ENCODE results near the gene TNP2. TPM values are rescaled to one million over a fixed set of nuclear protein-coding genes. Genes with fewer than 3 reads are reported as not detected.
"Not testable (repeated sequence)": the region's sequence is repeated elsewhere in the genome, so short reads cannot be mapped to it uniquely, and the experiment has no call there.

Gene TNP2
- total RNA-seq, 1 donor from 2014 or later = not detected

- intact Hi-C loops (cut with DNase I) = no loop called here
- DNase-seq (ENCODE audit: low spot score) = no peak
- peak; percentile 49 for ATAC-seq
These were observed 36.0 kb downstream of the TNP2 start for GRCh38 chr16:11232852-11233726.

- ATAC-seq (no peak), DNase-seq (ENCODE audit: low spot score) (no peak)
- intact Hi-C loops (cut with DNase I) = no loop called here
These were observed 36.7 kb downstream of the TNP2 start for GRCh38 chr16:11232302-11232851.

- intact Hi-C loops (cut with DNase I) = no loop called here
- ATAC-seq (no peak), DNase-seq (ENCODE audit: low spot score) (no peak)
These were observed 37.7 kb downstream of the TNP2 start for GRCh38 chr16:11231367-11231970.

GRCh38 chr16:11229906-11230305 is 39.2 kb downstream of the TNP2 start:
- ATAC-seq = no peak
- no peak for DNase-seq (ENCODE audit: low spot score)
- intact Hi-C loops (cut with DNase I) = loop anchor here (10.0 kb wide), 1 partner anchor 85 kb away; no protein-coding TSS in a partner anchor

- intact Hi-C loops (cut with DNase I) = loop anchor here (10.0 kb wide), 1 partner anchor 85 kb away; no protein-coding TSS in a partner anchor
- ATAC-seq (no peak), DNase-seq (ENCODE audit: low spot score) (no peak)
These were observed 39.7 kb downstream of the TNP2 start for GRCh38 chr16:11229432-11229831.

GRCh38 chr16:11225677-11226549 is 43.2 kb downstream of the TNP2 start:
- no peak for DNase-seq (ENCODE audit: low spot score)
- ATAC-seq = no peak
- intact Hi-C loops (cut with DNase I) = loop anchor here (10.0 kb wide), 1 partner anchor 81 kb away; no protein-coding TSS in a partner anchor

- intact Hi-C loops (cut with DNase I) = loop anchor here (10.0 kb wide), 1 partner anchor 80 kb away; no protein-coding TSS in a partner anchor
- DNase-seq (ENCODE audit: low spot score) = no peak
- peak; percentile 36 for ATAC-seq
These were observed 44.0 kb downstream of the TNP2 start for GRCh38 chr16:11224894-11225676.

- intact Hi-C loops (cut with DNase I) = loop anchor here (10.0 kb wide), 1 partner anchor 79 kb away; no protein-coding TSS in a partner anchor
- DNase-seq (ENCODE audit: low spot score) = no peak
- peak; percentile 94 for ATAC-seq
These were observed 44.8 kb downstream of the TNP2 start for GRCh38 chr16:11224096-11224893.

- ATAC-seq; DNase-seq (ENCODE audit: low spot score): not testable (repeated sequence)
- intact Hi-C loops (cut with DNase I) = loop anchor here (10.0 kb wide), 1 partner anchor 76 kb away; no protein-coding TSS in a partner anchor
These were observed 48.6 kb downstream of the TNP2 start for GRCh38 chr16:11220507-11220906.

GRCh38 chr16:11219178-11219577 is 49.9 kb downstream of the TNP2 start:
- intact Hi-C loops (cut with DNase I) = no loop called here
- no peak for DNase-seq (ENCODE audit: low spot score)
- no peak for ATAC-seq

GRCh38 chr16:11218604-11218962 is 50.5 kb downstream of the TNP2 start:
- DNase-seq (ENCODE audit: low spot score) = no peak
- intact Hi-C loops (cut with DNase I) = no loop called here
- ATAC-seq = no peak

Small RNAs within 50 kb of the gene (microRNA-seq; reads per million reads assigned to microRNA genes)
- gene MIR548H2 = not detected

Other genes with a start within 250 kb of the TNP2 start
- gene SOCS1, start 13.1 kb downstream of the TNP2 start, total RNA-seq = 4.3 TPM
- gene PRM3, start 4.3 kb upstream of the TNP2 start, total RNA-seq = not detected
- not detected for gene PRM2, start 7.2 kb upstream of the TNP2 start, total RNA-seq
- not detected for gene PRM1, start 12.0 kb upstream of the TNP2 start, total RNA-seq
- 1.5 TPM for gene RMI2, start 76.1 kb upstream of the TNP2 start, total RNA-seq

Data from sciatic nerve (tissue), 2 donors.